PC-3 (cell line): ENCODE measurements around the gene GSK3B. TPM values are rescaled to one million over a fixed set of nuclear protein-coding genes. Genes with fewer than 3 reads are reported as not detected.

Source experiments
- ATAC-seq: fragments of 200-7000 bp; cut with Tn5 transposase; 2 replicates; pipeline ENCODE4 v1.9.1; 2020; ENCODE audit warnings: mild to moderate bottlenecking, moderate library complexity
- BruUV-seq: library from RNA; stranded (reverse); fragments of 400-500 nt; replicated peaks from 2 replicates; lab custom pipeline; 2021; lab: Mats Ljungman, UMichigan
- CTCF ChIA-PET: fragments of 300-600 bp; sonication (Branson Sonifier 250); formaldehyde crosslinking; loops from one replicate; lab custom pipeline; 2022; ENCODE audit warnings: antibody characterized with exemption; lab: Charles Lee
- POLR2A ChIA-PET: fragments of 300-600 bp; sonication (Branson Sonifier 250); formaldehyde crosslinking; loops from one replicate; lab custom pipeline; 2022; ENCODE audit warnings: antibody characterized with exemption; ENCODE audit not compliant: unreplicated experiment; lab: Charles Lee
- DNase-seq: peaks from one replicate; pipeline ENCODE4 v3.0.0-alpha.2; 2015
- H2AFZ ChIP-seq: fragments of 300-600 bp; sonication (generic); 2 replicates; pipeline ENCODE4 v1.6.0; 2016; ENCODE audit warnings: antibody characterized with exemption, low read length
- H3F3A ChIP-seq: fragments of 300-600 bp; sonication (generic); one replicate; pipeline ENCODE4 v1.6.0; 2017; ENCODE audit warnings: antibody characterized with exemption, low read length, control low read depth, mild to moderate bottlenecking; ENCODE audit not compliant: unreplicated experiment
- H3K27ac ChIP-seq: fragments of 300-600 bp; sonication (generic); 2 replicates; pipeline ENCODE4 v1.5.1; 2016; ENCODE audit warnings: mild to moderate bottlenecking, low read length
- H3K27me3 ChIP-seq: fragments of 300-600 bp; sonication (generic); 2 replicates; pipeline ENCODE4 v1.6.1; 2016; ENCODE audit warnings: low read length, mixed read lengths
- H3K36me3 ChIP-seq: fragments of 300-600 bp; sonication (generic); 2 replicates; pipeline ENCODE4 v1.6.1; 2016; ENCODE audit warnings: low read depth, mixed run types, low read length, mixed read lengths
- H3K4me1 ChIP-seq: fragments of 300-600 bp; sonication (generic); 2 replicates; pipeline ENCODE4 v1.5.1; 2016; ENCODE audit warnings: low read length; ENCODE audit not compliant: insufficient read depth
- H3K4me2 ChIP-seq: fragments of 300-600 bp; sonication (generic); 2 replicates; pipeline ENCODE4 v1.6.0; 2016; ENCODE audit warnings: low read length
- H3K4me3 ChIP-seq: fragments of 300-600 bp; sonication (generic); 2 replicates; pipeline ENCODE4 v1.5.1; 2016; ENCODE audit warnings: mild to moderate bottlenecking, low read length, mixed read lengths
- H3K79me2 ChIP-seq: fragments of 300-600 bp; sonication (generic); 2 replicates; pipeline ENCODE4 v1.6.1; 2017; ENCODE audit warnings: low read length, mixed read lengths
- H3K9ac ChIP-seq: fragments of 300-600 bp; sonication (generic); 2 replicates; pipeline ENCODE4 v1.6.0; 2016; ENCODE audit warnings: mild to moderate bottlenecking, low read length
- H3K9me2 ChIP-seq: fragments of 300-600 bp; sonication (generic); replicated peaks from 2 replicates; pipeline ENCODE4 v1.6.1; 2016; ENCODE audit warnings: mixed run types, low read length, mixed read lengths
- H3K9me3 ChIP-seq: fragments of 300-600 bp; sonication (generic); 2 replicates; pipeline ENCODE4 v1.6.1; 2016; ENCODE audit warnings: low read length, mixed read lengths
- H4K20me1 ChIP-seq: fragments of 300-600 bp; sonication (generic); 2 replicates; pipeline ENCODE4 v1.6.1; 2016; ENCODE audit warnings: low read length, mixed read lengths
- CTCF ChIP-seq: fragments of 300-600 bp; sonication (generic); conservative IDR thresholded peaks from 2 replicates; pipeline ENCODE4 v1.5.1; 2017; ENCODE audit warnings: antibody characterized with exemption, low read depth, mild to moderate bottlenecking, low read length
- EZH2 ChIP-seq: fragments of 300-600 bp; sonication (generic); IDR thresholded peaks from one replicate; pipeline ENCODE4 v1.6.1; 2017; ENCODE audit warnings: antibody characterized with exemption, mild to moderate bottlenecking, low read length; ENCODE audit not compliant: unreplicated experiment
- EZH2phosphoT487 ChIP-seq: fragments of 300-600 bp; sonication (generic); IDR thresholded peaks from 2 replicates; pipeline ENCODE4 v1.6.1; 2018; ENCODE audit warnings: mild to moderate bottlenecking, antibody characterized with exemption, low read length, borderline replicate concordance
- intact Hi-C: fragments of 100-400 bp; cut with micrococcal nuclease; formaldehyde crosslinking; loops from 2 replicates; pipeline ENCODE4 v1.9.0; 2023
- total RNA-seq: library from RNA; depleted of rRNA; stranded (reverse); fragments of >200 nt; gene quantifications from 2 replicates; pipeline ENCODE4 v1.2.3, GENCODE V29; 2014

GSK3B gene
- total RNA-seq, 1 experiment from 2014 or later, result 55.8 TPM

- no peak for TF ChIP-seq EZH2phosphoT487
- no peak for TF ChIP-seq EZH2
- TF ChIP-seq CTCF, result no peak
- Histone ChIP-seq H3K9me2 (no peaks in the 10 kb centered on the region), H3K4me2 (no peak overlapping the region), H3F3A (no peaks in the 10 kb centered on the region), H3K9ac (no peak overlapping the region), H3K4me1 (peaks cover 10% of the 10 kb centered on the region), H3K27ac (no peak overlapping the region), H3K9me3 (no peaks in the 10 kb centered on the region), H3K36me3 (no peaks in the 10 kb centered on the region), H4K20me1 (no peaks in the 10 kb centered on the region), H2AFZ (no peak overlapping the region), H3K27me3 (peaks cover 11% of the 10 kb centered on the region; the same call in 1 of the 2 replicates), H3K79me2 (no peaks in the 10 kb centered on the region), H3K4me3 (no peak overlapping the region)
- ChIA-PET POLR2A (interaction anchor here (0.6 kb wide), 1 partner anchor 21 kb away, joined by 3 read pairs; no protein-coding TSS in a partner anchor), CTCF (no interaction called here)
- ATAC-seq (no peak), DNase-seq (no peak)
- intact Hi-C loops, result no loop called here
- BruUV-seq, result no TSS peak
Measured at GRCh38 chr3:119796785-119797184, 297.5 kb downstream of the GSK3B start.

- Histone ChIP-seq H3K4me3 (no peak overlapping the region), H3K36me3 (no peaks in the 10 kb centered on the region), H3K79me2 (no peaks in the 10 kb centered on the region), H3K4me2 (no peak overlapping the region), H3K9ac (no peak overlapping the region), H4K20me1 (no peaks in the 10 kb centered on the region), H3K9me2 (no peaks in the 10 kb centered on the region), H3K27ac (no peak overlapping the region), H3F3A (no peaks in the 10 kb centered on the region), H3K27me3 (peaks cover 11% of the 10 kb centered on the region; the same call in 1 of the 2 replicates), H3K4me1 (peaks cover 10% of the 10 kb centered on the region), H2AFZ (no peak overlapping the region), H3K9me3 (no peaks in the 10 kb centered on the region)
- CTCF ChIA-PET, result no interaction called here
- no peak for TF ChIP-seq CTCF
- TF ChIP-seq EZH2phosphoT487, result no peak
- no peak for TF ChIP-seq EZH2
- ATAC-seq, result no peak
- intact Hi-C loops, result no loop called here
- BruUV-seq, result no TSS peak
- no peak for DNase-seq
- POLR2A ChIA-PET, result interaction anchor here (0.6 kb wide), 1 partner anchor 21 kb away, joined by 3 read pairs; no protein-coding TSS in a partner anchor
Measured at GRCh38 chr3:119796368-119796767, 297.9 kb downstream of the GSK3B start.

GRCh38 chr3:119795849-119796248 lies 298.4 kb downstream of the GSK3B start:
- Histone ChIP-seq H3K27me3 (peaks cover 11% of the 10 kb centered on the region; the same call in 1 of the 2 replicates), H3K27ac (no peak overlapping the region), H3F3A (no peaks in the 10 kb centered on the region), H3K36me3 (no peaks in the 10 kb centered on the region), H3K9me3 (no peaks in the 10 kb centered on the region), H3K79me2 (no peaks in the 10 kb centered on the region), H3K9ac (no peak overlapping the region), H4K20me1 (no peaks in the 10 kb centered on the region), H2AFZ (no peak overlapping the region), H3K4me1 (peaks cover 10% of the 10 kb centered on the region), H3K4me3 (no peak overlapping the region), H3K9me2 (no peaks in the 10 kb centered on the region), H3K4me2 (no peak overlapping the region)
- ChIA-PET POLR2A (no interaction called here), CTCF (no interaction called here)
- ATAC-seq, result no peak
- intact Hi-C loops, result no loop called here
- DNase-seq, result no peak
- no peak for TF ChIP-seq EZH2
- TF ChIP-seq CTCF, result no peak
- TF ChIP-seq EZH2phosphoT487, result no peak
- BruUV-seq, result no TSS peak
